HG02623 (cell line): ENCODE results near the gene SH3PXD2A.

Experiments used
- ATAC-seq: cut with Tn5 transposase; IDR thresholded peaks from one replicate; pipeline ENCODE4 v1.9.1; 2021; ENCODE audit warnings: moderate library complexity; ENCODE audit not compliant: unreplicated experiment

SH3PXD2A gene

DNA sequence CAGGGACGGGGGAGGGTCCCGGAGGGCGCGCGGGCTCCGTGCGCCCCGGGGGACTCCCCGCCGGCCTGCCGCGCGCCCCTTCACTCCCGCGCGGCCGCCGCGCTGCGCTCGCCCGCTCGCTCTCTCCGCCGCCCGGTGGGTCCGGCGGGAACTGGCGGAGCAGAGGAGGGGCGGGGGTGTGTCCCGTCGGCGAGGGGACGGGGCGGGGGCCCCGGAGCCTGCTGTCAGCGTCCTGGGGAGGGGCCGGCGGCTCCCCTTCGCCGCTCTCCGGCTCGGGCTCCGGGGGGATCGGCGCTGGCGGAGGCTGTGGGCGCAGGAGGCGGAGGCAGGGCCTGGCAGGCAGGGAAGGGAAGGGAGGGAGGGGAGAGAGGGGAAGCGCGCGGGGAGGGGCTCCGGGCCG lies at the start of gene SH3PXD2A:
Gene SH3PXD2A, minus strand, starts transcription at position 153 of the 400 bp plus-strand sequence. CDS start 310 bp downstream, outside the sequence.
- no peak for ATAC-seq

- ATAC-seq: no peak
These were observed 45.9 kb upstream of the SH3PXD2A start for GRCh38 chr10:103901299-103901698.

GRCh38 chr10:103899312-103899711 lies 43.9 kb upstream of the SH3PXD2A start:
- ATAC-seq: no peak

- no peak for ATAC-seq
These were observed 41.9 kb upstream of the SH3PXD2A start for GRCh38 chr10:103897241-103897774.

- ATAC-seq: no peak
These were observed 40.8 kb upstream of the SH3PXD2A start for GRCh38 chr10:103896225-103896624.

- no peak for ATAC-seq
These were observed 40.2 kb upstream of the SH3PXD2A start for GRCh38 chr10:103895411-103896186.

DNA sequence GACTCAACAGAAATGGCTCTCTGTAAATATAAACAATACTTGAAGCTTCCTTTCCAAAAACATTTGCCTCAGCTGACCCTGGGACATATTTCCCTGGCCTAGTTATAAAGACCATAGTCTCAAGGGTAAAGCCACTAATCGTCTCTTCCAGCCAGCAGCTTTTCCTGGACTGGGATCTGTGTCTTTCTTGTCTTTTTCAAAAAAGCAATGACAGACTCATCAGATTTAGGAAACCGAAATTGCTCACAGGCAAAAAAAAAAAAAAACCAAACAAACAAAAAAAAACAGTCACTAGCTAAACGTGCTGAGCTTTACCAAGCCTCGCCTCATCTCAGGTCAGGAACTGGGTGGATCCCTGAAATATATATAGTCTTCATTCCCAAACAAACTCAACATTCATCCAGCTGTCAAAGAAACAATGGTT lies 39.1 kb upstream of the SH3PXD2A start:
- no peak for ATAC-seq

DNA sequence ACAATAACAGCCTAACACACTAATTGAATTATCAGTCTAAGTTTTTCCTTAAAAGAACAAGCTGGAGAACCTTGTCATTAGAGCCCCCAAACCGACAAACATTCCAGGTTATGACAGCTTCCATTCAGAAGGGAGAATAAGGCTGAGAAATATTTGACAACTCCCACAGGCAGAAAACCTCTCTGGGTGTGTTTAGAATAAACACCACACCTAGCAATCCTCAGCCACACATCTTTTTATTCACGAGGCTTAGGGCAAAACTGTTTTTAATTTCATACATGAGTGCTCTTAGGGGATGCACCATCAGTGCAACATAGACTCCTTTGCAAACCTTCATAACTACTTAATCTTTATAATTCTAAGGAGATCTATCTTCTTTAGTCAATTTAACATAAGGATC lies 38.4 kb upstream of the SH3PXD2A start:
- ATAC-seq: no peak

DNA sequence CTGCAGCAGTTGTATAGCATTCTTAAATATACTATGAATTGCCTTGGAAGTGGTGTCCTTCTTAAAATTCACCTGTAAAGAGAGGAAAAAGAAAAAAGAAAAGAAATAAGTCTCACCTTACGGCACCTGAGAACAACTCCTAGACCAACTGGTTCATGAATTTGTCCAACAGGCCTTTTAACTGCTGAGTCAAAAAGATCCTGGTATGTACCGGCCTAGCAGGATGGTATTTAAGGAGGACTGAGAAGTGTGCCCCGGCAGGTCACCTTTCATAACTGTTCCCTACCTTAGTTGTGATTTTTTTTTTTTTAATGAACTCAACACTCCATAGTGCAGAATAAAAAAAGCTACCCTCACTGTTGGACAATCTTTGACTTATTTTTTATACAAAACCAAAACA lies 36.8 kb upstream of the SH3PXD2A start:
- ATAC-seq: no peak

DNA sequence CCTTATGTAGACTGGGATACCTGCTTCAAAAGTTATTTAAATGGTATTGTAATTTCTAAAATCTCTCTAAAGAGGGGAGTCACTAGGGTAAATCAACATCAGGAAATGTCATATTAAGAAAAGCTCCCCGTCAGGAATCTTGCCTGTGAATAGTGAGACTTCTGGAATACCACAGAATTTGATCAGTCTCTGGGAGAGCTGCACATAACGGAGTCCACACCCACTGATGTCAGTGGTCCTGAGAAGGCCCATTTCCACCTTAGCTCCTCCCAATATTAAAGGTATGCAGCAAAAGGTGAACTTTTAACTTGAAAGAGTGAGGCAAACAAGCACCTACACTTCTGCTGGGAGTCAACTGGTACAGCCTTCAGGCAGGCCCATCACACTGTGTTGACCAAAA lies 35.3 kb upstream of the SH3PXD2A start:
- ATAC-seq: no peak

DNA sequence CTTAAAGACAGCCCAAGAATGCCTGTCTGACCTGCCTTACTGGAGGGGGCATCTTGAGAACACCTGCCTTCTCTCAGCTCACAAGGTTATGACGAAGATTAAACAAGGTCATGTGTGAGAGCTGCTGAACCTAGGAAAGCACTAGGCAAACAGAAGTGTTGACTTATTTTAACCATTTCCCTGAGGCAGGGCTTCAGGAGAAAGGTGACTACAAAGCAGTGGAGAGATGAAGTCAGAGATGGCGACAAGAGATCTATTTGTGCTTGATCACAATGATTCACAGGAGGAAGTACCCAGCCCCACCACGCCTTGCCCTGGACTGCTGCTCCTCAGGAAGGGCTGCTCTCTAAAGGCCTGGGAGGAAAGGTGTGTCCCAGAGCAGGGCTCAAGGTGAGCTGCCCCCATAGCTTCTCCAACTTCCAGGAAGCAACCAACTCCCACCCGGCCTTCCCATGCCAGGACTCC lies 34.9 kb upstream of the SH3PXD2A start:
- ATAC-seq: no peak

GRCh38 chr10:103889121-103889720 lies 33.8 kb upstream of the SH3PXD2A start:
- no peak for ATAC-seq

DNA sequence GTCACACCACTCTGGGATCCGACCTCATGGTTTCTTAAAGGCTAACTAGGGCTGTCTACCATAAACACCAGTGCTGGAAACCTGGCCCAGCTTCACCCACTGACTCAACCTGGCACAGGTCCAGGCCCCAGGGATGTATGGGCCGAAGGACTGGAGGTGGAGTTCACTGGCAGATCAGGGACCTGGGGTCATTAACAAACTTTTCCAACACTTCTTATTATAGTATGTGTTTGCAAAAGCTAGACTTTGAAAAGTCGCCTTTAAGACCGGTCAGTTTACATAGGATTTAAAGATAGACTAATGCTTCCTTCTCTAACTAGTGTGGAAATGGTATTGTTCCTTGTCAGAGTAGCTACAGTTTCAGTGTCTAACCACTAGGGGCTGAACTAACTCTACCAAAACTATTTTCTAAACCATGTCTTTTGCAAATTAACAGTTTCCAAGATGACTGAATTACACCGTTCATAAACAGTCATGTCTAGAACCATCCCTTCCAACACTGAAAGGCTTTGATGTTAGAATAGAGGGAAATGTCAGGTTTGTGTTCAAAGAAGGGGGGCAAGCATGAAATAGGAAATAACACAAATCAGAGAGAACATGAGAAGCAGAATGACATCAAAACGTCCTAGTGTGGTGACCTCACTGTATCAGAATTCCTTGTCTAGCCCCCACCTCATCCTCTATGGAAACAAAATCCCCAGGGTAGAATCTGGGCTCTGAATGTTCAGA lies 32.9 kb upstream of the SH3PXD2A start:
- no peak for ATAC-seq

DNA sequence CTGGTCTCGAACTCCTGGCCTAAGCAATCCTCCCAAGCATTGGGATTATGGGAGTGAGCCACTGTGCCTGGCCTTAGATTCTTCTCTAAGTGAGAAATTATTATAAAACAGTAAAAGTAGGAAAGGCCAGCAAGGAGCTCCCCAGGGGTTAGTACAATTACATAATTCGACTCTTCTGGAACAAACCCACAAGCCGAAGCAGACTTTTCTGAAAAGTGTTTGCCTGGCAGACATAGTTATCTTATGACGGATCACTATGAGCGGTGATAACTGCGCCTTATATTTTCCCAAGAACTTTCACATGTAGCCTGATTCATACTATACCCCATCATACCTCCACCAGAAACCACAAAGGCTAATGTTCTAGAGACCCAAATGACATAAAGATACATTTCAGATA lies 30.2 kb upstream of the SH3PXD2A start:
- ATAC-seq: no peak

DNA sequence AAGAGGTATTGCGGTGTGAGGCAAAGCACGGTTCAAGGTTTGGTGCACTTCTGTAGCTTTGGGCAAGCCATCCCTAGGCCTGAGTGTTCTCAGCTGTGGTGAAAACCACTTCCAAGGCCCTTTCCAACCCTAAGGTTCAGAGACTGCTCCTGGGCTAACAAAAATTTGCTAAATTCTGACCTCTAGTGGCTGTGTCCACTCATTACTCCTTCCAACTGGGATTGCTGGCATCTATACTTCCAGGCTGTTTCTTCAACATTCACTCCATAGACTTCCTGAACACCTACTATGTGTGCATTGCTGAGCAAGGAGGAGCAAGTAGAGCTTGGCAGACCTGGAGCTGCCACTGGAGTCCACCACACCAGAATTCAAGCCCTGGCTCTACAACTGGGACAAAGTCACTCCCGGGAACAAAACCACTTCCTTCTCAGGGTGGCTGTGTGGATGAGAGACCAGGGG lies 29.3 kb upstream of the SH3PXD2A start:
- ATAC-seq: no peak

DNA sequence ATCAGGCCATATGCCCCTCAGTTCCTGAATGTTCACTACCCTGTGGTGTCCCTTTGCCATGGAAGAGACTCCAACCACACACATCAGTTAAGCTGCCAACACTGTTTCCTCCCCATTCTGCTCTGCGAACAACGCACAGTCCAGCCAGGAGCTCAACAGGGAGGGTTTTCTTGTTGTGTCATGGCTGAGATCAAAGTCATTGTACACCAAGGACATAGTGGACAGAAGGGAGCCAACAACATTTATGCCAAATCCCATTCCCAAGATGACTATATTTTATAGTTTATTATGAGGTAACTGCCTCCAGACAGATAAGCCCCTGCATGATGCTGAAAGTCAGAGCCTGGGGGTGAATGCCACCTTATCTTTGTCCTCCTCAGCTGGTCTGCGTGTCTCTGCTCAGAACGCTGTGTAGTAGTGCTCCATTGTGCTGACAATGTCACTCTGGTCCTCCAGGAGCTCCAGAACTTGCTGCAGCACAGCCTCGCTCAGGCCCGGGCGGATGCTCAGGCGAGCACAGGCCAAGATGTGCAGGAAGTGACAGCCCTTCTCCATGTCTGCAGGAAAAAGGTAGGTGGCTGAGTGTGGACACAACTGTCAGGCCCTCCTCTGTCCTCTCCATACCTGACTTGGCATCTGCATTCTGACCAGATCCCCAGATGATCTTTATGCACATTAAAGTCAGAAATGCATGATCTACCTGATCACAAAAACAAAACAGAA lies 27.1 kb upstream of the SH3PXD2A start:
- no peak for ATAC-seq

- no peak for ATAC-seq
These were observed 26.3 kb upstream of the SH3PXD2A start for GRCh38 chr10:103881416-103882284.

DNA sequence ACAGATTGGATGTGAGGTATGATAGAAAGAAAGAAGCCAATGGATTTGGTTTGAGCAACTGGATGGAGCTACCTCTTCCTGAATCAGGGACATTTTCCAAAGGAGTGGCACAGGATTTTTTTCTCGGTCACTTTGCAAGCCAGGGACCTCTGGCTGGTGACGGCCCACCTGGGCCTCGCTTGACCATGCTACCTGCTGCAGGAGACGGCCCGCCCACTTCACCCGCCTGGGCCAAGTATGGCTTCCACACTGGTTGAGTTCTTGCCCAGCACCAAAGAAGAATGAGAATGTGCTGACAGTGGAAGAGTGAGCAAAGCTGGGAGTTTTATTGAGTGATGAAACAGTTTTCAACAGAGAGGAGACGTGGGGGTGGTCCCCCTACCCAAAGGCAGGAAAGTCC lies 24.5 kb upstream of the SH3PXD2A start:
- ATAC-seq: no peak

DNA sequence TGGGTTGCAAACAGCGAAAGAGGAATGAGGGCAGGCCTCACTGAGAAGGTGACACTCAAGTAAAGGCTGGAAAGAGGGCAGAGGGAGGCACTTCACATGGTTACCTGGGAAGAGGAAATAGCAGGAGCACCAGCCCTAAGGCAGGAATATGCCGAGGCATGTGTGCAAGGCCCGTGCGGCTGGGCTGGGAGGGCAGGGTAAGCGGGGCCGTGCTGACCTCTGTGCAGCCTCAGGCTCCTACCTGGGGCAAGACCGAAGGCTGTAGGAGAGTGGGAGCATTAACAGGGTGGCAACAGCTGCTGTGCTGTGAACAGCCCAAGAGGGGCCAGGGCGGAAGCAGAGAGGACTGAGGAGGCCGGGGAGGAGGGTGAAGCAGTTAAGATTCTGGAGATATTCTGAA lies 24.0 kb upstream of the SH3PXD2A start:
- ATAC-seq: no peak

DNA sequence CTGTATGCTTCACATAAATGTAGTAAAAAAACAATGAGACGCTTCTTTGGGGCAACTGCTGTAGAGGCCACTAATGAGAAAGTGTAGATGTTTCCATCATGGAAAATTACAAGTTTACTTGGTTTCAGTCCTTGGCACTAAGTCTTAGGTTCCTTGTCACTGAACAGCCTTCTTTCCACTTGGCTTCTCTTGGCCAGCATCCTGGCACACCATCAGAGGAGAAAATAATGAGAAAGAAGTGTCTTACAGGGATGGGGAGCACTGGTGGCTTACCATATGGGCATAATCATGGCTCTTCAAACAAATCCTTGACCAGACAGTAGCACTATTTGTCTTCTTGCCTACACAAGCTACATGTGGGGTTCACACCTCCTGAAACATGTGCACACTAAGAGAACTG lies 22.5 kb upstream of the SH3PXD2A start:
- no peak for ATAC-seq
